NCI-H524 (cell line): Measurements from ENCODE around the gene CCDC192.

Experiments
- DNase-seq, 2 experiments: peaks; one replicate each; lab custom pipeline; 2025; lab: John Stamatoyannopoulos, UW

CCDC192 gene

DNA sequence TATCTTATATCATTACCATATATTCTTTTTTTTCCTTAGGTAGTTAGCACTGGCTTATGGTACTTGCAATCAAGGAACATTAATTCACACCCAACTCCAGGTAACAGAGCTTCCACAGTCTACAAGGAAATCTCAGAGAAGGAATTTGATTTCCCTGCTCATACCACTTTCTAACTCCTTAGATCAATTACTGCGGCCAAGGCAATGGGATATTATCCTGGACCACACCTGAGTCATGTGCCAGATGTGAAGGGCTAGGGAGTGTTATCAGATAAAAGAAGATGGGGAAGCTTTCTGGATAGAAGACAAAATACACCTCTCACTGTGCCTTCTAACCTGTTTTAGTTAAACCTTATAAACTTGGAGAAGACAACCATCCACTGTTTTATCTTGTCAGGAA is 181.2 kb downstream of the CCDC192 start:
- no peak for DNase-seq

DNA sequence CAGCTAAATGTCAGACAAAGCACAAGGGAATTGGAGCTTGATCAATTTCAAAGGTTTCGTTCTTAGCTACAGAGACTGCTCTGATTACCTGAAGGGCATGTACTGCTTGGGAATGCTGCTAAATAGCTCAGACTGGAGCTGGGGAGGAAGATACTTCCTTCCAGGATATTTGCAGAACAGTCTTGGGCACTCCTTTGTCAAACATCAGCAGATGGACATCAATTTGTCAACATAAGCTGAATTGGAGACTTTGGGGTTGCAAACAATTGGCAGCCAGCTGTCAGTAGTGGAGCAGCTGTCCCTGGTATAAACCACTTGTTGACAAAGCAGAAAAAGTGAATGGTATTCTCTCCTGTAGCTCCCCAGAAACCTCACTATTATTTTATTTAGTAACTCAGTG is 182.0 kb downstream of the CCDC192 start:
- peak; percentile 81 to 95 for DNase-seq

DNA sequence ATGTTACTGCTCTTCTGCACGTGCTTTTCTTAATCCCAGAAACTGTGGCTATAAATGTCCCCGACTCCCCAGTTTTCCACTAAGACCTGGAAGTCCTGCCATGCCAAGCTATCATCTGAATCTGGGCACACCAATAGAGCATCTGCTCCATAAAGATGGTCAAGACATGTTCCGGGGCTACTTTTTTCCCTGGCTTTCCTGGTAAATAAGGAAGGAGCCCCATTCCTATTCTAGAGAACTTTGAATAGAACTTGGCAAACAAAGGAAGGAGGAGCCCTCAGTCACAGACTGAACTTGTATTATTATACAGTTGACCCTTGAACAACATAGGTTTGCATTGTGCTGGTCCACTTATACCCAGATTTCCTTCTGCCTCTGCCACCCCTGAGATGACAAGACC is 182.9 kb downstream of the CCDC192 start:
- DNase-seq = no peak

DNA sequence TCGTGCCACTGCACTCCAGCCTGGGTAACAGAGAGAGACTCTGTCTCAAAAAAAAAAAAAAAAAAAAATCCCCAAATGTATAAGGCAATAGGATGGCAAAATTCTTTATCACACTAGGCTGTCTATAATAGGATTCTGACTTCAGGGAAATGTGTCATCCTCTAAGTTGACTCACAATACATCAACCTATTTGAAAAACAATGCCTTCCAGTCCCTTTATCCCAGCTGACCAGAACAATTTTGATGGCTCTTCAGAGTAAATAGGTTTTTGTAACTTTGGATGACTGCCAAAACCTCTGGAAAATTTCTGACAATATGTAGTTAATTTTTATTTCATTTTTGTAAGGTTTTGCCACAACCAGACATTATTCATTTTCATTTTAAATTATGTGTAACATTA is 184.1 kb downstream of the CCDC192 start:
- DNase-seq = no peak

DNA sequence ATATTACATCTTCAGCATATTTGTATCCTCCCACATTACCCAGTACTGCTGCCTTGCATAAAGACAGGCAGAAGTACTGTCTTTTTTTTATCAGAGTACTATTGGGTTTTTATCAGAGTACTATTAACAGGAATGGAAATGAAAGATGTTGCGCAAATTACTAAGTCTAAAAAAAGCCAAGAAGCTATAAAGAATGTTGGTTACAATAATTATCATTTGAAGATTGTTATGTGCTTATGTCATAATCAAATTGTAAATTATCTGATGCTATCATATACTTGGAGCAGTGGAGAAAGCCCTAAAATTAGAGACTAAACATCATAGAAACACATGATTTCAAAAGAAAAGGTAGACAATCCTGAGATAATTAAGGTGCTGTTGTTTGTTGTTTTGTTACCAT is 188.8 kb downstream of the CCDC192 start:
- DNase-seq = no peak

DNA sequence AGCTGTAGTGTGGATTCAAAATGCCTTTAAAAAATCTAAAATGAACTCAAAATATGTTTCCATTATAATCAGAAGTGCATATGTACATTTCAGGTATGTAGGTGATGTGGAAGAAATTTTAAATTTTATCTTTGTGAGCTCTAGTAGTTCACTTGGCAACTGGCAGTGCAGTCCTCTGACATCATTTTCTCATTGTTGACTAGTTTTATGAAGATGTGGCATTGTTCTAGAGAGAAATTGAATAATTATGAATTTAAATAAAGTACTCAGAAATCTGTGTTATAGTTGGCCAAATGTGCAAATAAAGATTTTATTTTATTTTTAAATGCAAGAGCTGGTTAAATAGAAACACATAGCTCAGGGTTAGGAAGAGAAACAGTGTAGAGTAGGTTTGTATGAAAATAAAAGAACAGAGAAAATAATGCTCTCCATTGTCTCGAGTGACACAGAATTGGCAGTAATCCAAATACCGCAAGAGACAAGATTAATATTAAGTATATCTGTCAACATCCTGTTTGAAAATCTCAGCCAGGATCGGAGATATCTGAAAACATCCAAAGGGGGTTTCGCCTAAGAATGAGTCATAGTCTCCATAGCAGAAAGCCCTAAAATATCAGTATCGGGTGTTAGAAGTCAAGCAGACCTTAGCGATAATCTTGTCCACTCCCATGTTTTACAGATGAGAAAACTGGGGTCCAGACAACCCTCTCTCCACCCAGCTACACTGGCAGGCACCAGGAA is 189.4 kb downstream of the CCDC192 start:
- peak in 1 of 2 experiments; percentile 53 for DNase-seq

DNA sequence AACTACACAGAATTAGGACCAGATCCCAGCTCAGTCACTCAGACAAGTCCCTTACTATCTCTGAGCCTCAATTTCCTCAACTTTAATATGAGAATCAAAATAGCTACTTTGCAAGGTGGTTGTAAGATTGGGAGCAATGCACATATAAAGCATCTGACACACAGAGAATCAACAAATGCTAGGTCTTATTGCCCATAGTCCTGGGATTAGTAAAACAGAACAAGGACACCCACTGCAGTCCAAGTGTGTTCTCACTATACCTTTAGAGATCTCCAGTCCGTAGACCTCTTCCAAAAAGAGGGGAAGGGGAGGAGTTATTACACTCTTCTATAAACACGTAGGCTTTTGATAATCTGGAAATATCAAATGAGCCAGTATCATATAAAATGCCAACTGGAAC is 190.0 kb downstream of the CCDC192 start:
- DNase-seq = no peak

DNA sequence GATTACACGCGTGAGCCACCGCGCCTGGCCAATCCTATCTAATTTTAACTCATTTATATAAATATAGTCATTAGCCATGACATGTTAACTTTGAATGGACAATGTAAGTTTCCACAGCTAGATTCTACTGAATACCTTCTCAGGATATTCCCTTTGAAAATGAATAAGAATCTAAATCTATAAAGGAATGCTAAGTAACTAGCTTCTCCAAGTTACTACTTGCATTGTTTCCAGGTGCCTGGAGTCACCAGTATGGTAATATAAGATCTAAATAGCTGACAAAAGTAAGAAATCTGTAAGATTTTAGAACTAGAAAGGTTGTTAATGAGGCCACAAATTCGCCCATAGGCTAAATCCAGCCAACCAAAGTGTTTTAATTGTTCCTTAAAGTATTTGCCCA is 191.3 kb downstream of the CCDC192 start:
- no peak for DNase-seq

DNA sequence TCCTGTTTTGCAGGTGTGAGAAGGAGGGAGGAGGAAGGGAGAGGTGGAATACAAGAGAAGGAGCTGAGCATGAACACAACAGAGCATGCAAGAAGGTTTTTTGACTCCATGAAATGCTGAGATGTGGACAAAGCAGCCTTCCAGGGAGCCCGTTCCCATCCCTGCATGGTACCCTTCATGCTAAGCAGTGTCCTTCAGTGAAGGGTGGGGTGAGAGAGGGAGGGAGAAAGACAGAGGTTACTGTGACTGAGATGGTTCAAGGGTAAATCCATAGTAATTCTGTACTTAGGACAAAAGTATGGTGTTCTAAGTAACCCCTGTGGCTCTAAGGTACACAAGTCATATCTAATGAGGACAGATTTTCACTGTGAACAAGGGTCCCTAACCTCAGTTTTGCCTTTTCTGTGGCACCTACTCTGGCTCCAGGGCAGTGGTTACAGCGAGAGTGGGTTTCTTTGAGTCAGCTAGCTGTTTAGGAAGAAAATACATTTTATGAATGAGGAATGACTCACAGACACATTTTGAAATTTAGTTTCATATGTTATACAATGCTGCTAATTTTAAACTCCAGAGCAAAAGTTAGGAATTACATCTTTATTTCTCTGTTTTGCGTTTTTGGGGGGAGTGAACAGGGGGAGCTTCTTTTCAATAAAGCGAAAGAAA is 195.5 kb downstream of the CCDC192 start:
- no peak for DNase-seq

DNA sequence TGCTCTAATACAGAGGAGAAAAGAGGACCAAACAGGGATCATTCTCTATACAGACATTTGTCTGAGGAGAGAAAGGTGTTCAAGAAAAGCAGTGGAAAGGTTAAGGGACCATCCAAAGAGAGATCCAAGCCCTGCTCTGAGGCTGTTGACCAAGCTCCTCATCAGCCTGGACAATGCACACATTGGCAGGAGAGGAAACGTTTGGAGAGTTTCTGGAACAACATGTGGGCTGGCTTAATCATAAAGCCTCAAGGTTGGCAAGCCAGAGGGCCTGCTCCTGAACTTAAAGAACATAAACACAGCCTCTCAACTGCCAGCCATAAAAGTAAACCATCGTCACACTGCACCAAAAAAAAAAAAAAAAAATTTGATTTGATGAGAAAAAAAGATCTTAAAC is 196.0 kb downstream of the CCDC192 start:
- DNase-seq = no peak

DNA sequence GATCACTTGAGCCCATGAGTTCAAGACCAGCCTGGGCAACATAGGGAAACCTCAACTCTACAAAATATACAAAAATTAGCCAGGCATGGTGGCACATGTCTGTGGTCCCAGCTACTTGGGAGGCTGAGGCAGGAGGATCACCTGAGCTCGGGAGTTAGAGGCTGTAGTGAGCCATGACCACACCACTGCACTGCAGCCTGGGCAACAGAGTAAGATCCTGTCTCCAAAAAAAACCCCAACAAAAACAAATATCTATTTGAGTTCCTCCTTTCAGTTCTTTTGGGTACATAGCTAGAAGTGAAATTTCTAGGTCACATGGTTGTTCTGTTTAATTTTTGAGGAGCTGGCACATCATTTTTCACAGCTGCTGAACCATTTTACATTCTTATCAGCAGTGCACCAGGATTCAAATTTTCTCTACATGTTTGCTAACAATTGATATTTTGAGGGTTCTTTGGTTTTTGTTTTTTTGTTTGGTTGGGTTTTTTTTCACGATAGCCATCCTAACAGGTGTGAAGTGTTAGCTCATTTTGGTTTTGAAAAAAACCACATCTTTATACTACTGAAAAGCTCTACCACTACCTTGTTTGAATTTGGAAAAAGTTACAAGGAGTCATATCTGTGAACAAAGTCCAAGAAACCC is 203.5 kb downstream of the CCDC192 start:
- no peak for DNase-seq

DNA sequence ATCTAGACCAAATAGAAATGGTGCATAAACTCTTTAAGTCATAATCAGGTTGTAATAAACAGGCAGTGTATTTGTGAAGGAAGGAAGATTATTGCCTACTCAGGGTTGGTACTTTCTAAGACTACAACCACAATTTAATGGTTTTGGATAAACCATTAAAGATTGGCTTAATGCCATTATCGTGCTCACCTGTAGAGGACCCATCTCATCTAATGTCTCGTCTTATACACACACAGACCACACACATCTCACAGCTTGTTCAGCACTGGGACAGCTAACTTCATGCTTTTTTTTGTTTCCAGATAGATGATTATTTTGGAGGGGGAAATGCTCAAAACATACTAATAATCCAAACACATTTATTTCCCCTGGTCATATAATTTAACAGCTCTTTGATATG is 204.7 kb downstream of the CCDC192 start:
- peak in 1 of 2 experiments; percentile 13 for DNase-seq

DNA sequence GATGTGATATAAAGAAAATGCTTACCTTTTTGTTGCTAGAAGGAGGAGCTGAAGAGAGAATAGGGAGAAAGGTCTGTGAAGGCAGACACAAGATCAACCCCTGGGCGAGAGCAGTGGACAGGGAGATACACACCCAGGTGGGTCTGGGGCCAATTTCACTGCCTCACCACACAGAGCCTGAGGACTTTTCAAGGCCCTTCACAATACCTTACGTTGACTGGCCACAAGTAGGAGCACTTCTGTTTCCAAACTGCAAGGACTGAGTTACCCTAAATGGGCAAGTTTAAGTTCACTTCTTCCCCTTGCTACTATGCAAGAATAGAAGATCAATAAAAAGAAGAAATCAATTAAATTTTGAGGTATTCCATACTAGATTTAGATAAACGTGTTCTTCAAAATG is 205.9 kb downstream of the CCDC192 start:
- peak in 1 of 2 experiments; percentile 75 for DNase-seq

DNA sequence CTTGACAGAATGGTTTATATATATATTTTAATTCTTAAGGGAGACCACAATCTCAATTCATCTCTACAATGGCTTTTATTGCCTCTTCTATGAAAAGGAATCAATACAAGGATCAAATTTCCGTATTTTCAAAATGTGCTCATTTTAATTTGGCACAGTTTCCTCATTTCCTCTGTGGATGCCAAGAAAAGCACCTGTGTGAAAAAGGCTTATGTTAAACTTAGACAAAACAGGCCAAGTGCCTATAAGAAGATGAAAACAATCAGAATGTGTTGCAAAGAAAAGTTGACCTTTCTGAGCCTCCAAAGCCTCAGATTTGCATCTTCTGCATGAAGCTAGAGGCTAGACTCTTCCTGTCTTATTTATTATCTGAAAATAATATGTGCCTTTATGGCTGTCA is 206.6 kb downstream of the CCDC192 start:
- DNase-seq = no peak

DNA sequence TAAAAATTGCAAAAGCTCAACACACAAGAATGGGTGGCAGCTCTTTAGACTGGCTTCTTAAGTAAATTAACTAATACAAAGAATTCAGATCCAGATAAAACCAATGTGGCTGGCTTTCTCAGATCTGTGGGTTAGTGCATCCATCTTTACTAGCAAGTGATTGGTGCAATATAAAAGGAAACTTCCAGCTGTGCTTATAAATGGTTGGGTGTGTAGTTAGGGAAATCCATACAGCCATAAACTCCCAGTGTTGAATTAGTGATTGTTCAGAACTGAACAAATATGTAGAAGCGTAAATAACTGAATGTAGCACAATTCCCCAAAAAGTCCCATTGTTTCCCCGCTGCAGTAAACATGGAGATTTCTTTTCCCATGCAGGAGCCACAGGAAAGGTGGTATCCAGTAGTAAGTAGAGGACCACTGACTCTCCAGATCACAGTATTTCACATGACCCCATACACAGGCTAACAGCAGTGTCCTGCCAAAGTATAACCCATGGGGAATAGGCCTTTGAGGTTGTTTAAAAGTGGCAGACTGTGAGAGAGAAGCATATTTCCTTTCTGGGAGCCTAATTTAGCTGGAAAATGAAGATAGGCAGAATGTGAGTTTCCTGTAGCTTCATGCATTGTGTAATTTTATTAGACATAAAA is 207.2 kb downstream of the CCDC192 start:
- no peak for DNase-seq

DNA sequence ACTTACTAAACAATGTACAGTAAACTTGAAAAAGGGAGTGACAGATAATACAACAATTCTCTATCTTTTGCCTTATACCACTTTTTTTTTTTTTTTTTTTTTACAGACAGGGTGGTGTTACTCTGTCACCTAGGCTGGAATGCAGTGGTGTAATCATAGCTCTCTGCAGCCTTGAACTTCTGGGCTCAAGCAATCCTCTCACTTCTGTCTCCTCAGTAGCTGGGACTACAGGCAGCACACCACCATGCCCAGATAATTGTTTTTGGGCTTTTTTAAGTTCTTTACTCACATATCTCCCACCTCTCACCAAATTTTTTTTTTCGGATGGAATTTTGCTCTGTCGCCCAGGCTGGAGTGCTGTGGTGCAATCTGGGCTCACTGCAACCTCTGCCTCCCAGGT is 208.4 kb downstream of the CCDC192 start:
- DNase-seq = no peak

DNA sequence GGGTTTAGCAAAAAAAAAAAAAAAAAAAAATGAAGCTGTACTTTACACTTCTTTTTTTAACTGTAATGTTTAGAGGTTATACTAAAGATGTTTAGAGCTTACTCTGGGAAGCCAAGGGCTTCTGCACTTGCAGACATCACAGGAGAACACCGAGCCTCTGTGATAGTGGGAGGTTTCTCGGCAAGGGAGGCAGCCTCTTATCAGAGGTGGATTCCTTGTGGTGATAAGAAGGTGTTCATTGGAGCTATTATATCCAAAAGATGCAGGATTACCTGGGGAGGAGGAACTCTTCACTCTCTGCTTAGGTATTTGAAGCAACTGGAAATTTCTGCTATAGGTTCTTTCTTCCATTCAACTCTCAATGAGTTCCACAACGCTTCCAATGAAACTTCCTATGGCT is 209.2 kb downstream of the CCDC192 start:
- DNase-seq = no peak

DNA sequence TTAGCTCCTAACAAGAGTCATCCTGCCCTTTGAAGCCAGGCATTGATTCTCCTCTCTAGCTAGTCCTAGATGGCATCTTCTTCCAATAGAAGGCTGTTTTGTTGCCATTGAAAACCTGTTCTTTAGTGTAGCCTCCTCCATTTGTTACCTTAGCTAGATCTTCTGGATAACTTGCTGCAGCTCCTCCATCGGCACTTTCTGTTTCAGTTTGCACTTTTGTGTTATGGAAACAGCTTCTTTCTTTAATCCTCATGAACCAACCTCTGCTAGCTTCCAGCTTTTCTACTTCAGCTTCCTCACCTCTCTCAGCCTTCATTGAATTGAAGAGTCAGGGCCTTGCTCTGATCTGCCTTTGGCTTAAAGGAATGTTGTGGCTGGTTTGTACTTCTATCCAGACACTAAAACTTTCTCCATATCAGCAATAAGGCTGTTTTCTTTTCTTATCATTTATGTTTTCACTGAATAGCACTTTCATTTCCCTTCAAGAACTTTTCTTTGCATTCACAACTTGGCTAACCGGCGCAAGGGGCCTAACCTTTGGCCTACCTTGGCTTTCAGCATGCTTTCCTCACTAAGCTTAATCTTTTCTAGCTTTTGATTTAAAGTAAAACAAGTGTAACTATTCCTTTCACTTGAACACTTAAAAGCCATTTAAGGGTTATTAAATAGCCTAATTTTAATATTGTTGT is 213.8 kb downstream of the CCDC192 start:
- DNase-seq = no peak

DNA sequence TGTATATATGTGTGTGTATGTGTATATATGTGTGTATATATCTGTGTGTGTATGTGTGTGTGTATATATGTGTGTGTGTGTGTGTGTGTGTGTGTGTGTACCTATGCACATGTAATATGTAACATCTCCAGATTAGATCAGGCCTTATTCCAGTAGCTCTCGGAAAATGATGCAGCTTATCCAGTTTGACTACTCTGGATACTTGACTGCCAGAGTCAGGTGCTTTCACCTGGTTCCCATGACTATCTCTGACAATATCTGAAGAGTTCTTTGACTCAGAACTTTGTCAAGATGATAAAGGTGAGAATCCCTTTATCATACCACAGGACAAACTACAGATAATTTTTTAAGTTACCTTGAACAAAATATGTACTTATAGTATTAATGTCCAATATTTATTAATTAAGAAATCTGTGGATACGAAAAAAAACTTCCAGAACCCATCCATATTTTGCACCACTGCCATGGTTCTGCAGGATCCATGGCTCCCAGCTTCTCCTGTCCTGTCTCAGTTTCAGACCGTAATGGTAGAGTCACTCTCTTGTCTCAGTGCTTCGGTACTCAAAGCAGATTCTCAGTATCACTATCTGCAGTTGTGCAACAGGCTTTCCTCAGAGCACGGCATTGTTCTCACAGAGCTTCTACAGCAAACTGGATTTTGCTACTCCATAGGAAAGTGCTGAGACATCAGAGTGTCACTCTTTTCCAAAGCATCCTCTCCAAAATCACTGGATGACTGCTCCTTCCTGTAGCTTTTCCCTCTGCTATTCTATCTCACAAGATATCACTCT is 216.0 kb downstream of the CCDC192 start:
- no peak for DNase-seq

DNA sequence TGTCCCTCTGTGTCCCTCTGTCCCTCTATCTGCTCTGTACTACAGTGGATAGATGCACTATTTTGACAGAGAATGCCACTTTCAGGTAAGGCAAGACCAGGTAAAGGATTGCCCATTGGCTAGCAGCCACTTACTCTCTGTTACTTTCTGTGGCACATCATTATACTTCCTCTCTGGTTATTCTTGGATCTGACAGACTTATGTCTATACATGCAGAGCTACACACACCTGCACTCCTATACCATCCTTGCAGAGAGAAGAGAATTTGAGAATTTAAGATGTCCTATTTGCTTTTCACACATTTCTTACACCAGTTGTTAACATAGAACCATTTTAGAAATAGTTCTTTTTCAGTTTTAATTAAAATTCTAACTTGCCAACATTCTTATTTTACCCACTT is 216.6 kb downstream of the CCDC192 start:
- no peak for DNase-seq

DNA sequence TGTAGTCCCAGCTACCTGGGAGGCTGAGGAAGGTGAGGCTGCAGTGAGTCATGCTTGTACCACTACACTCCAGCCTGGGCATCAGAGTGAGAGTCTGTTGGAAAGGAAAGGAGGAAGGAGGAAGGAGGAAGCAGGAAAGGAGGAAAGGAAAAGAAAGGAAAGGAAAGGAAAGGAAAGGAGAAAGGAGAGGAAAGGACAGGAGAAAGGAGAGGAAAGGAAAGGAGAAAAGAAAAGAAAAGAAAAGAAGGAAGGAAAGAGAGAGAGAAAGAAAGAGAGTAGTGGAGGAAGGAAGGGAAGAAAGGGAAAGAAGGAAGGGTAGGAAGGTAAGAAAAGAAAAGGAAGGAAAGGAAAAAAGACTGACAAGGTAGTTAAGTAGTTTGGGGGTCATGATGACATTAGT is 217.7 kb downstream of the CCDC192 start:
- no peak for DNase-seq
